A549 (cell line): Measurements from ENCODE around the gene QPCTL.

ENCODE experiments used
- FOSL2 ChIP-seq, 2 experiments: fragments of 450-650 bp in 1 of 2; fragments of >200 bp in 1 of 2; sonication (Bioruptor Twin) in 1 of 2; formaldehyde crosslinking; IDR thresholded peaks; 2 replicates each; pipeline versions ENCODE4 v1.5.0 to v1.6.1; 2016 to 2020; ENCODE audit warnings: mild to moderate bottlenecking in 1 of 2, moderate library complexity in 1 of 2
- POLR2AphosphoS2 ChIP-seq: conservative IDR thresholded peaks from 2 replicates; pipeline ENCODE4 v1.6.1; 2012; ENCODE audit warnings: low read length, improper control_type of control experiment, inconsistent platforms
- TF ChIP-seq, protein P1 (sequence below): fragments of 250-450 bp; sonication (Bioruptor Pico); IDR thresholded peaks from 2 replicates; pipeline ENCODE4 v1.5.0; 2021; ENCODE audit warnings: mild to moderate bottlenecking, moderate library complexity, borderline replicate concordance
- TF ChIP-seq, protein P2 (sequence below): fragments of >200 bp; sonication (Bioruptor Twin); formaldehyde crosslinking; IDR thresholded peaks from 3 replicates; pipeline ENCODE4 v1.5.1; 2016
- TF ChIP-seq, protein P3 (sequence below): fragments of 200-600 bp; sonication (generic); IDR thresholded peaks from 2 replicates; pipeline ENCODE4 v1.6.1; 2016; ENCODE audit warnings: antibody characterized with exemption, mild to moderate bottlenecking, moderate library complexity

GRCh38 chr19:45715139-45715538 lies 22.7 kb downstream of the QPCTL start:
- TF ChIP-seq POLR2AphosphoS2 (no peak), FOSL2 (IDR thresholded peaks at IDR 0.05) (no peak), FOSL2 (CRISPR knock-in tag; IDR thresholded peaks at IDR 0.05) (no peak)
- TF ChIP-seq, protein P1, sequence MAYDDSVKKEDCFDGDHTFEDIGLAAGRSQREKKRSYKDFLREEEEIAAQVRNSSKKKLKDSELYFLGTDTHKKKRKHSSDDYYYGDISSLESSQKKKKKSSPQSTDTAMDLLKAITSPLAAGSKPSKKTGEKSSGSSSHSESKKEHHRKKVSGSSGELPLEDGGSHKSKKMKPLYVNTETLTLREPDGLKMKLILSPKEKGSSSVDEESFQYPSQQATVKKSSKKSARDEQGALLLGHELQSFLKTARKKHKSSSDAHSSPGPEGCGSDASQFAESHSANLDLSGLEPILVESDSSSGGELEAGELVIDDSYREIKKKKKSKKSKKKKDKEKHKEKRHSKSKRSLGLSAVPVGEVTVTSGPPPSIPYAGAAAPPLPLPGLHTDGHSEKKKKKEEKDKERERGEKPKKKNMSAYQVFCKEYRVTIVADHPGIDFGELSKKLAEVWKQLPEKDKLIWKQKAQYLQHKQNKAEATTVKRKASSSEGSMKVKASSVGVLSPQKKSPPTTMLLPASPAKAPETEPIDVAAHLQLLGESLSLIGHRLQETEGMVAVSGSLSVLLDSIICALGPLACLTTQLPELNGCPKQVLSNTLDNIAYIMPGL, result no peak
- TF ChIP-seq, protein P2, sequence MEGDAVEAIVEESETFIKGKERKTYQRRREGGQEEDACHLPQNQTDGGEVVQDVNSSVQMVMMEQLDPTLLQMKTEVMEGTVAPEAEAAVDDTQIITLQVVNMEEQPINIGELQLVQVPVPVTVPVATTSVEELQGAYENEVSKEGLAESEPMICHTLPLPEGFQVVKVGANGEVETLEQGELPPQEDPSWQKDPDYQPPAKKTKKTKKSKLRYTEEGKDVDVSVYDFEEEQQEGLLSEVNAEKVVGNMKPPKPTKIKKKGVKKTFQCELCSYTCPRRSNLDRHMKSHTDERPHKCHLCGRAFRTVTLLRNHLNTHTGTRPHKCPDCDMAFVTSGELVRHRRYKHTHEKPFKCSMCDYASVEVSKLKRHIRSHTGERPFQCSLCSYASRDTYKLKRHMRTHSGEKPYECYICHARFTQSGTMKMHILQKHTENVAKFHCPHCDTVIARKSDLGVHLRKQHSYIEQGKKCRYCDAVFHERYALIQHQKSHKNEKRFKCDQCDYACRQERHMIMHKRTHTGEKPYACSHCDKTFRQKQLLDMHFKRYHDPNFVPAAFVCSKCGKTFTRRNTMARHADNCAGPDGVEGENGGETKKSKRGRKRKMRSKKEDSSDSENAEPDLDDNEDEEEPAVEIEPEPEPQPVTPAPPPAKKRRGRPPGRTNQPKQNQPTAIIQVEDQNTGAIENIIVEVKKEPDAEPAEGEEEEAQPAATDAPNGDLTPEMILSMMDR, result no peak
- TF ChIP-seq, protein P3, sequence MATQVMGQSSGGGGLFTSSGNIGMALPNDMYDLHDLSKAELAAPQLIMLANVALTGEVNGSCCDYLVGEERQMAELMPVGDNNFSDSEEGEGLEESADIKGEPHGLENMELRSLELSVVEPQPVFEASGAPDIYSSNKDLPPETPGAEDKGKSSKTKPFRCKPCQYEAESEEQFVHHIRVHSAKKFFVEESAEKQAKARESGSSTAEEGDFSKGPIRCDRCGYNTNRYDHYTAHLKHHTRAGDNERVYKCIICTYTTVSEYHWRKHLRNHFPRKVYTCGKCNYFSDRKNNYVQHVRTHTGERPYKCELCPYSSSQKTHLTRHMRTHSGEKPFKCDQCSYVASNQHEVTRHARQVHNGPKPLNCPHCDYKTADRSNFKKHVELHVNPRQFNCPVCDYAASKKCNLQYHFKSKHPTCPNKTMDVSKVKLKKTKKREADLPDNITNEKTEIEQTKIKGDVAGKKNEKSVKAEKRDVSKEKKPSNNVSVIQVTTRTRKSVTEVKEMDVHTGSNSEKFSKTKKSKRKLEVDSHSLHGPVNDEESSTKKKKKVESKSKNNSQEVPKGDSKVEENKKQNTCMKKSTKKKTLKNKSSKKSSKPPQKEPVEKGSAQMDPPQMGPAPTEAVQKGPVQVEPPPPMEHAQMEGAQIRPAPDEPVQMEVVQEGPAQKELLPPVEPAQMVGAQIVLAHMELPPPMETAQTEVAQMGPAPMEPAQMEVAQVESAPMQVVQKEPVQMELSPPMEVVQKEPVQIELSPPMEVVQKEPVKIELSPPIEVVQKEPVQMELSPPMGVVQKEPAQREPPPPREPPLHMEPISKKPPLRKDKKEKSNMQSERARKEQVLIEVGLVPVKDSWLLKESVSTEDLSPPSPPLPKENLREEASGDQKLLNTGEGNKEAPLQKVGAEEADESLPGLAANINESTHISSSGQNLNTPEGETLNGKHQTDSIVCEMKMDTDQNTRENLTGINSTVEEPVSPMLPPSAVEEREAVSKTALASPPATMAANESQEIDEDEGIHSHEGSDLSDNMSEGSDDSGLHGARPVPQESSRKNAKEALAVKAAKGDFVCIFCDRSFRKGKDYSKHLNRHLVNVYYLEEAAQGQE, result no peak
